Caco-2 (cell line): ENCODE results near the gene TEX14. TPM values are rescaled to one million over a fixed set of nuclear protein-coding genes. Genes with fewer than 3 reads are reported as not detected.

ENCODE experiments used
- BruUV-seq: library from RNA; stranded (reverse); fragments of 400-500 nt; replicated peaks from 2 replicates; lab custom pipeline; 2021; lab: Mats Ljungman, UMichigan
- CTCF ChIA-PET: fragments of 300-600 bp; sonication (Branson Sonifier 250); formaldehyde crosslinking; loops from one replicate; lab custom pipeline; 2022; ENCODE audit warnings: antibody characterized with exemption; lab: Charles Lee
- POLR2A ChIA-PET: fragments of 300-600 bp; sonication (Branson Sonifier 250); formaldehyde crosslinking; loops from one replicate; lab custom pipeline; 2022; ENCODE audit warnings: antibody characterized with exemption; lab: Charles Lee
- DNase-seq, 2 experiments: peaks; one replicate each; pipeline versions ENCODE4 v3.0.0 to v3.0.0-alpha.2; 2020 to 2022
- H3K27me3 ChIP-seq: replicated peaks from 2 replicates; pipeline ENCODE4 v1.6.0; 2011; ENCODE audit warnings: low read length; ENCODE audit not compliant: control insufficient read depth, insufficient read depth
- H3K36me3 ChIP-seq: 2 replicates; pipeline ENCODE4 v1.5.1; 2011; ENCODE audit warnings: low read length; ENCODE audit not compliant: control insufficient read depth, insufficient read depth
- H3K4me1 ChIP-seq: fragments of 250-450 bp; sonication (Bioruptor Pico); 2 replicates; pipeline ENCODE4 v1.5.1; 2020; ENCODE audit warnings: mild to moderate bottlenecking
- H3K4me3 ChIP-seq: 2 replicates; pipeline ENCODE4 v1.5.1; 2011; ENCODE audit warnings: low read depth, mild to moderate bottlenecking, control low read depth, low read length
- H3K9me3 ChIP-seq: fragments of 250-450 bp; sonication (Bioruptor Pico); 2 replicates; pipeline ENCODE4 v1.5.1; 2020; ENCODE audit warnings: mild to moderate bottlenecking, moderate library complexity
- H3K27ac Mint-ChIP-seq: one replicate; pipeline ENCODE4 v1.8.0; 2022; ENCODE audit warnings: mixed read lengths; ENCODE audit not compliant: unreplicated experiment
- H3K27me3 Mint-ChIP-seq: one replicate; pipeline ENCODE4 v1.8.0; 2022; ENCODE audit warnings: mixed read lengths; ENCODE audit not compliant: insufficient read depth, unreplicated experiment
- H3K36me3 Mint-ChIP-seq: one replicate; pipeline ENCODE4 v1.8.0; 2022; ENCODE audit warnings: mild to moderate bottlenecking, mixed read lengths; ENCODE audit not compliant: insufficient read depth, unreplicated experiment
- H3K4me1 Mint-ChIP-seq: one replicate; pipeline ENCODE4 v1.8.0; 2022; ENCODE audit warnings: low read depth, mixed read lengths; ENCODE audit not compliant: unreplicated experiment
- H3K4me3 Mint-ChIP-seq: one replicate; pipeline ENCODE4 v1.8.0; 2022; ENCODE audit warnings: mild to moderate bottlenecking, moderate library complexity, mixed read lengths; ENCODE audit not compliant: unreplicated experiment
- H3K9me3 Mint-ChIP-seq: one replicate; pipeline ENCODE4 v1.8.0; 2022; ENCODE audit warnings: mixed read lengths; ENCODE audit not compliant: unreplicated experiment
- CTCF ChIP-seq, 2 experiments: fragments of 200-600 bp in 1 of 2; IDR thresholded peaks; 1 replicate in 1 of 2; 2 replicates in 1 of 2; pipeline versions ENCODE4 v1.5.1 to v1.8.0; 2011 to 2022; ENCODE audit warnings: antibody characterized with exemption in 1 of 2, control low read depth in 1 of 2, inconsistent platforms in 1 of 2, low read depth in 1 of 2, low read length in 1 of 2, mild to moderate bottlenecking in 1 of 2, moderate library complexity in 1 of 2; ENCODE audit not compliant: insufficient read depth in 1 of 2, severe bottlenecking in 1 of 2, unreplicated experiment in 1 of 2
- intact Hi-C: fragments of 100-400 bp; cut with micrococcal nuclease; formaldehyde crosslinking; loops from one replicate; pipeline ENCODE4 v1.10.0; 2022; ENCODE audit not compliant: unreplicated experiment
- total RNA-seq: library from RNA; stranded (reverse); gene quantifications from 2 replicates; pipeline ENCODE4 v1.2.3, GENCODE V29; 2022

The TEX14 gene
- total RNA-seq, 1 experiment from 2014 or later, result 0.54 TPM

DNA sequence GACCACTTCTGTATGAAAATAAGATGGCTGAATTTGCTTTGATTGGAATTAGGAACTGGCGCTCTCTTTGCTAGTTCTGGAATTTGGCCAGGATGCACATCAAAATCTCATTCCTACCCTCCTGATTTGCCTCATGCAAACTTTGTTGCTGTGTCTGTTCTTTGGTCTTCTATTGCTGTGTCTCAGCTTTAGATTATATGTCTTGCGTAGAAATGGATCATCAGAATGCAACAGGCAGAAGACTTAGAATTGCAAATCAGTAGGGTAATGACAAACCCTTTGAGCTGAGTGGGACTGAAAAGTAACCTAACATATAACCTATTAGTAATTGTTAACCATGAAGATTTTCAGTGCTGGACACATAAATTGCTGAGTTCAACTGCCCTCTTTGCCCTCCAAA is 30.9 kb upstream of the TEX14 start:
- CTCF ChIA-PET, result no interaction called here
- Mint-ChIP-seq H3K27me3 (no peaks in the 10 kb centered on the region), H3K4me1 (no peaks in the 10 kb centered on the region), H3K4me3 (no peak overlapping the region), H3K27ac (no peak overlapping the region), H3K9me3 (no peaks in the 10 kb centered on the region), H3K36me3 (peaks cover 14% of the 10 kb centered on the region)
- intact Hi-C loops, result no loop called here
- H3K9me3 ChIP-seq, result no peaks in the 10 kb centered on the region
- no peak for TF ChIP-seq CTCF (IDR thresholded peaks at IDR 0.05; ENCODE audit: insufficient read depth in 1 of 2, low read depth in 1 of 2, low read length in 1 of 2, severe bottlenecking in 1 of 2, unreplicated experiment in 1 of 2)
- no peak for DNase-seq
- POLR2A ChIA-PET, result no interaction called here
- no peaks in the 10 kb centered on the region for H3K27me3 ChIP-seq
- no TSS peak for BruUV-seq
- H3K4me1 ChIP-seq, result no peaks in the 10 kb centered on the region
- no peak overlapping the region for H3K4me3 ChIP-seq
- H3K36me3 ChIP-seq, result no peaks in the 10 kb centered on the region

DNA sequence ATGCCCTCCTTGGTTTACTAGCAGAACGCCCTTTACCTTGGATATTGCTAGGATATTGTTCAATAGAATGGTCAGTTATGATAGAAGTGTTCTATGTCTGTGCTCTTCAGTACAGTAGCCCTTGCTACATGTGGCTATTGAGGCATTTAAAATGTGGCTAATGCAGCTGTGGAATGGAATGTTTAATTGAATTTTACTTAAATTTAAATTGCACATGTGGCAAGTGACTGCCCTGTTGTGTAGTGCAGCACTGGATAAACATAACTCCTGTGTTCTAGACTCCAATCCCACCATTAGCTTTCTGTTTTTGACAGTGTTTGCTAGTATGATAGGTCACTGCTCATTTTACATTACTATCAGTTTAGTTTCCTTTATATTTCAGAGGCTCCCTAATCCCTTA is 30.4 kb upstream of the TEX14 start:
- POLR2A ChIA-PET, result no interaction called here
- no peaks in the 10 kb centered on the region for H3K4me1 Mint-ChIP-seq
- no TSS peak for BruUV-seq
- intact Hi-C loops, result no loop called here
- Histone ChIP-seq H3K9me3 (no peaks in the 10 kb centered on the region), H3K27me3 (no peaks in the 10 kb centered on the region), H3K36me3 (no peaks in the 10 kb centered on the region), H3K4me3 (no peak overlapping the region), H3K4me1 (no peaks in the 10 kb centered on the region)
- peaks cover 14% of the 10 kb centered on the region for H3K36me3 Mint-ChIP-seq
- no peak for TF ChIP-seq CTCF (IDR thresholded peaks at IDR 0.05; ENCODE audit: insufficient read depth in 1 of 2, low read depth in 1 of 2, low read length in 1 of 2, severe bottlenecking in 1 of 2, unreplicated experiment in 1 of 2)
- H3K9me3 Mint-ChIP-seq, result no peaks in the 10 kb centered on the region
- H3K27me3 Mint-ChIP-seq, result no peaks in the 10 kb centered on the region
- no peak overlapping the region for H3K27ac Mint-ChIP-seq
- CTCF ChIA-PET, result no interaction called here
- H3K4me3 Mint-ChIP-seq, result no peak overlapping the region
- no peak for DNase-seq

DNA sequence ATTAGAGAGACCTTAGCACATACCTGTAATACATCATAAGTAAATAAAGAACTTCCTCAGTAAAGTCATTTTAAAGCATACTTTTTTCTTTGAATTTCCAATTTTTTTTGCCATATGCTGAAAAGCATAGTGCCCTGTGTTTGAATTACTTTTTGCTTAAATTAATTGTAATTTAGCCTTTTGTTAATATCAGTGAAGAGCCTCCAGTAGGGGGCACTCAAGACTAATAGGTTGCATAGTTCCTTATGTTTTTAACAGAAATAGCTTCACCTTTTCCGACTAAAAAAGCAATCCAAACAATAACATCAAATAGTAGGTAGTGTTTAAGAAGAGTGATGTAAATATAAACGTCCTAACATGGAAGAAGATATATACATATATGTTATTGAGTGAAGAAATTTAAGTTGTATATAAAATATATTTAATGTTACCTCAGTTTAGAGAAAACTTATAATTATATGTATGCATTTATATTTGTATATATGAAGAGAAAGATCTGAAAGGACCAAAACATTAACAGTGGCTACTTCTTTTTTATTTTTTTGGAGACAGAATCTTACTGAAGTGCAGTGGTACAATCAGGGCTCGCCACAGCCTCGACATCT is 19.2 kb upstream of the TEX14 start:
- H3K4me1 ChIP-seq, result no peaks in the 10 kb centered on the region
- H3K27me3 ChIP-seq, result no peaks in the 10 kb centered on the region
- peaks cover 19% of the 10 kb centered on the region for H3K36me3 Mint-ChIP-seq
- no peak overlapping the region for H3K4me3 ChIP-seq
- intact Hi-C loops, result loop anchor here (1.0 kb wide), 1 partner anchor 294 kb away; no protein-coding TSS in a partner anchor
- peak in 1 of 2 experiments; percentile 55 for DNase-seq
- peak; percentile 65 to 82 for TF ChIP-seq CTCF (IDR thresholded peaks at IDR 0.05; ENCODE audit: insufficient read depth in 1 of 2, low read depth in 1 of 2, low read length in 1 of 2, severe bottlenecking in 1 of 2, unreplicated experiment in 1 of 2)
- no peaks in the 10 kb centered on the region for H3K9me3 ChIP-seq
- H3K27me3 Mint-ChIP-seq, result no peaks in the 10 kb centered on the region
- ChIA-PET POLR2A (no interaction called here), CTCF (interaction anchor here (0.6 to 1.4 kb wide), 8 partner anchors 13 to 294 kb away, joined by 3 to 16 read pairs (median 4); no protein-coding TSS in a partner anchor)
- no peak overlapping the region for H3K27ac Mint-ChIP-seq
- no TSS peak for BruUV-seq
- no peak overlapping the region for H3K4me3 Mint-ChIP-seq
- H3K9me3 Mint-ChIP-seq, result no peaks in the 10 kb centered on the region
- no peaks in the 10 kb centered on the region for H3K36me3 ChIP-seq
- H3K4me1 Mint-ChIP-seq, result no peaks in the 10 kb centered on the region
